Activated T-helper 1 cell treated with anti-CD3 and anti-CD28 coated beads, Interleukin-12 subunit alpha, Interleukin-12 subunit beta, Interleukin-2, Interleukin-4 antibody, amounts not matched to agents 30 ng/mL and 10 ng/mL and 1 ng/mL, durations not matched to agents 14 hours and 24 hours and 36 hours (primary cell): ENCODE measurements around the gene PHF20. TPM values are rescaled to one million over a fixed set of nuclear protein-coding genes. Genes with fewer than 3 reads are reported as not detected.
"Not testable (repeated sequence)": the region's sequence is repeated elsewhere in the genome, so short reads cannot be mapped to it uniquely, and the experiment has no call there.

ENCODE experiments used
- DNase-seq: peaks from one replicate; pipeline ENCODE4 v3.0.0; 2021; ENCODE audit warnings: low spot score
- H3K27ac Mint-ChIP-seq: one replicate; pipeline ENCODE4 v1.8.0; 2021; ENCODE audit warnings: mild to moderate bottlenecking, mixed read lengths
- H3K27me3 Mint-ChIP-seq: one replicate; pipeline ENCODE4 v1.8.0; 2022; ENCODE audit warnings: mild to moderate bottlenecking, moderate library complexity, mixed read lengths; ENCODE audit not compliant: insufficient read depth
- H3K36me3 Mint-ChIP-seq: one replicate; pipeline ENCODE4 v1.8.0; 2021; ENCODE audit warnings: low read depth, mixed read lengths
- H3K4me1 Mint-ChIP-seq: one replicate; pipeline ENCODE4 v1.8.0; 2021; ENCODE audit warnings: low read depth, mixed read lengths
- H3K4me3 Mint-ChIP-seq: one replicate; pipeline ENCODE4 v1.8.0; 2021; ENCODE audit warnings: mild to moderate bottlenecking, moderate library complexity, mixed read lengths
- H3K9me3 Mint-ChIP-seq: one replicate; pipeline ENCODE4 v1.8.0; 2021; ENCODE audit warnings: mixed read lengths
- intact Hi-C: fragments of 100-400 bp; cut with micrococcal nuclease; formaldehyde crosslinking; loops from one replicate; pipeline ENCODE4 v1.15.1; 2024
- total RNA-seq: library from RNA; stranded (reverse); gene quantifications from 2 replicates; pipeline ENCODE4 v1.2.3, GENCODE V29; 2022

The PHF20 gene
- 50.5 and 61.9 TPM in 2 replicates for total RNA-seq

- Mint-ChIP-seq H3K27me3 (no peaks in the 10 kb centered on the region), H3K36me3 (peaks cover 25% of the 10 kb centered on the region), H3K27ac (peak within 1 kb of the TSS; percentile 95), H3K9me3 (peaks cover 6% of the 10 kb centered on the region), H3K4me1 (peaks cover 60% of the 10 kb centered on the region), H3K4me3 (peak within 1 kb of the TSS; percentile 94)
- DNase-seq: peak; percentile 98
- intact Hi-C loops: loop anchor here (1.0 to 2.0 kb wide), 5 partner anchors 30 to 318 kb away; partner anchors contain the start of genes NFS1, RBM39, ROMO1 and SCAND1
These were observed at the start of gene PHF20 for GRCh38 chr20:35771689-35772562. TSS of gene PHF20 (plus strand) at chr20:35772015. CDS start at chr20:35801523, 29,508 bp downstream.

DNA sequence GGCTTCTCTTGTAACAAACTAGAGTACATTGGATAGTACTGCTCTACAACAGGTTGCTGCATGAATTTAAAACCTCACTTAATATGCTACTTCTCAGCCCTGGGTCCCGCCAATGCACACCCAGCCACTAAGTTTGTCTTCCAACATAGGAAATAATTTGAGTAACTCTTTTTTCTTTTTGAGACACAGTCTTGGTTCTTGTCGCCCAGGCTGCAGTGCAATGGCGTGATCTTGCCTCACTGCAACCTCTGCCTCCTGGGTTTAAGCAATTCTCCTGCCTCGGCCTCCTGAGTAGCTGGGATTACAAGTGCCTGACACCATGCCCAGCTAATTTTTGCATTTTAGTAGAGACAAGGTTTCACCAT is 48.6 kb upstream of the PHF20 start:
- H3K36me3 Mint-ChIP-seq: peaks cover 42% of the 10 kb centered on the region
- peaks cover 13% of the 10 kb centered on the region for H3K4me1 Mint-ChIP-seq
- intact Hi-C loops, H3K27me3 Mint-ChIP-seq, H3K27ac Mint-ChIP-seq, H3K9me3 Mint-ChIP-seq, DNase-seq, H3K4me3 Mint-ChIP-seq: not testable (repeated sequence)

DNA sequence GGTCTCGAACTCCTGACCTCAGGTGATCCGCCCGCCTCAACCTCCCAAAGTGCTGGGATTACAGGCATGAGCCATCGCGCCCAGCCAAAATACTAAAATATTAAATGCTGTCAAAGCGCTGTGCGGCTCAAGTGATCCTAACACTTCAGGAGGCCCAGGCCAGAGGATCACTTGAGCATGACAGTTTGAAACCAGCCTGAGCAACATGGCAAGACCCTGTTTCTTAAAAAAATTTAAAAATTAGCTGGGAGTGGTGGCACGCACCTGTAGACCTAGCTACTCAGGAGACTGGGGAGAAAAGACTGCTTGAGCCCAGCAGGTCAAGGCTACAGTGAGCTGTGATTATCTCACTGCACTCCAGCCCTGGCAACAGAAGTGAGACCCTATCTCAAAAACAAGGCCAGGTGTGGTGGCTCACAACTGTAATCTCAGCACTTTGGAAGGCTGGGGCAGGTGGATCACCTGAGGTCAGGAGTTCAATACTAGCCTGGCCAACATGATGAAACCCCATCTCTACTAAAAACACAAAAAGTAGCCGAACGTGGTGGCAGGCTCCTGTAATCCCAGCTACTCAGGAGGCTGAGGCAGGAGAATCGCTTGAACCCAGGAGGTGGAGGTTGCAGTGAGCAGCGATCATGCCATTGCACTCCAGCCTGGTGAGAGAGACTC is 48.0 kb upstream of the PHF20 start:
- Mint-ChIP-seq H3K36me3 (peaks cover 42% of the 10 kb centered on the region), H3K4me1 (peaks cover 13% of the 10 kb centered on the region)
- not testable (repeated sequence) for DNase-seq, H3K9me3 Mint-ChIP-seq, H3K27ac Mint-ChIP-seq, H3K27me3 Mint-ChIP-seq, H3K4me3 Mint-ChIP-seq
- intact Hi-C loops: loop anchor here (2.0 kb wide), 1 partner anchor 13 kb away; no protein-coding TSS in a partner anchor

GRCh38 chr20:35724321-35725230 is 47.2 kb upstream of the PHF20 start:
- Mint-ChIP-seq H3K9me3 (no peaks in the 10 kb centered on the region), H3K4me1 (peaks cover 17% of the 10 kb centered on the region), H3K27ac (no peak overlapping the region), H3K4me3 (no peak overlapping the region), H3K36me3 (peaks cover 43% of the 10 kb centered on the region), H3K27me3 (no peaks in the 10 kb centered on the region)
- no peak for DNase-seq
- intact Hi-C loops: loop anchor here (2.0 kb wide), 1 partner anchor 14 kb away; no protein-coding TSS in a partner anchor

GRCh38 chr20:35726842-35727711 is 44.7 kb upstream of the PHF20 start:
- Mint-ChIP-seq H3K36me3 (peaks cover 44% of the 10 kb centered on the region), H3K9me3 (no peaks in the 10 kb centered on the region), H3K4me3 (no peak overlapping the region), H3K27ac (no peak overlapping the region), H3K27me3 (no peaks in the 10 kb centered on the region), H3K4me1 (peaks cover 18% of the 10 kb centered on the region)
- no peak for DNase-seq
- intact Hi-C loops: loop anchor here (1.0 kb wide), 1 partner anchor 8 kb away; no protein-coding TSS in a partner anchor

- Mint-ChIP-seq H3K9me3 (no peaks in the 10 kb centered on the region), H3K4me1 (peaks cover 29% of the 10 kb centered on the region), H3K4me3 (no peak overlapping the region), H3K36me3 (peaks cover 52% of the 10 kb centered on the region), H3K27me3 (no peaks in the 10 kb centered on the region), H3K27ac (no peak overlapping the region)
- intact Hi-C loops: no loop called here
- DNase-seq: no peak
These were observed 42.5 kb upstream of the PHF20 start for GRCh38 chr20:35729283-35729807.

DNA sequence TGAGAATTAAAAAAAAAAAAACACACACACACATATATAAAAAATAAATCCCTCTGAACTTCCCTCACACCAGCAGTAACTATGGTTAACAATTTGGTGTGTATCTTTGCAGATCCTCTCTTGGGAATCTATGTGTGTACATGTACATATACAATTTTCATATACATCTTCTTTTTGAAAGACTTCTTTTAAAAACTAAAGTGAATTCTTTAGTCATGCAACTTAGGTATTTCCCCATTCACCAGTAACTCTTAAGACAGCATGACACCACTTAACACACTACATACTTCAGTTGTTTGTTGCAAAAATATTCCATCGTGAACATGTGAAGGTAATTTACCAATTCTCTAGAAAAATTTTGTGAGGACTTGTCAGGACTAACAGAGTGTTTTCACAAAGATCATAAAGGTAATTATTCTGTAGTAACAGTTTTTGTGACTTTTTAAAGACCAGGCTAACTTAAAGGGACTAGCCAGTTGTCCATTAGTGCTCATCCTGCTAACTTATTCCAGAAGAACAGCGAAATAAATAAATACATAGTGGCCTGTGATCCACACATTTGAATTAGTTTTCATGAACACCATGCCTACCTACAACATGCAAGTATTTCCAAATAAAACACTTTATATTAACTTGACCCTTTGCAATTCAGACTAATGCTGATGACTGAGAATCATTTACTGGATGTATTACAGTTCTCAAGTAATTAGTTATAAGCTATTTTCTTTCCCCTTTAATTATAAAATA is 41.8 kb upstream of the PHF20 start:
- Mint-ChIP-seq H3K27me3 (no peaks in the 10 kb centered on the region), H3K4me3 (no peak overlapping the region), H3K4me1 (peaks cover 35% of the 10 kb centered on the region), H3K27ac (no peak overlapping the region), H3K36me3 (peaks cover 51% of the 10 kb centered on the region), H3K9me3 (no peaks in the 10 kb centered on the region)
- intact Hi-C loops: no loop called here
- DNase-seq: no peak

DNA sequence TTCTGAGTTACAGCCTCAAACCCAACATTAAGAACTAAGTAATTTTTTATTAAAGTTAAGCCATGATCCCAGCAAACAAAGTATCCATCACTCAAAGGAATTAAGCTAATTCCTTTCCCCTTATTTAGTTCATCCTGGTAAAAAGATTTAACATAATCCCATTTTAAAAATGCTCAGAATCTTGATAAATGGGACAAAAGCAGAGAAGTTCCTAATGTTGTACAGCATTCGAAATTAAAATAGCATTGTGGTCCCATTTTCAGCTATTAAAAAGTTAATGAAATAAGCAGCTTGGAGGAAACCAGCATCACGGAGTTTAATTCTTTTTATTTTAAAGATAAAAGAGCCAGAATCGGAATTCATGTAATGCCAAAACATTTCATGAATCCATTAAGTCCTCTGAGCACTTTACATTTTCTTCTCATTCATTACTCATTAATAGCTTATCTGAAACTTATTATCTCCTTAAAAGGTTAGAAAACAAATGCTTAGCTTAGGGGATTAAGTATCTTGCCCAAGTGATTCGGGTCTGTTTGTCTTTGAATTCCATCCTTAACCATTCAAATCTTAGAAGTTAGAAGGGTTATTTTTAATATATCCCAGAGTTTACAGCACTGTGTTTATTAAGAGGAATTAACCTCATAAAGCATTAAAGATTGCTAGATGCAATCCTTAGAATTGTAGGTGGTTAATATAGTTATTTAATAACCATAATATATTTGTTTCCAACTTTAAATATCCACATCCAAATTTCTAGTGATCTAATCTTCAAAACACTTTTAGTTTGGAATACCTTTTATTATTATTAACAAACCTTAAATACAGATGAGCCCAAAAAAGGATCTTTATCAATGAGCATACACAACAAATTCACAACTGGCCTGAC is 41.0 kb upstream of the PHF20 start:
- Mint-ChIP-seq H3K27me3 (no peaks in the 10 kb centered on the region), H3K27ac (no peak overlapping the region), H3K36me3 (peaks cover 51% of the 10 kb centered on the region), H3K9me3 (no peaks in the 10 kb centered on the region), H3K4me3 (no peak overlapping the region), H3K4me1 (peaks cover 40% of the 10 kb centered on the region)
- intact Hi-C loops: no loop called here
- no peak for DNase-seq

DNA sequence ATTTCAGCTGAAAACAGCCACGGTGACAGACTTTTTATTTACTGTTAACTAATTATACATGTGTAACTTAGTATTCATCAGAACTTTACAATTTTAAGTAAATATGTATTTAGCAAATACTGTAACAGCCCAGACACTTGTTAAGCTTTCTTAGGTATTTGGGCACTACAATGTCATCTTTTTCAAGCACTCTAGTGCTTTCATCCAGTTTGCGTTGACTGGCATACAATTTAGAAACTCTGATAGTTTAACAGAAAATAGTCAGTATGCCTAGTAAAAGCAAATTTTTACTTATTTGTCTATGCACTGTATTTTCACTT is 40.4 kb upstream of the PHF20 start:
- Mint-ChIP-seq H3K27ac (no peak overlapping the region), H3K27me3 (no peaks in the 10 kb centered on the region), H3K9me3 (no peaks in the 10 kb centered on the region), H3K4me3 (no peak overlapping the region), H3K4me1 (peaks cover 46% of the 10 kb centered on the region), H3K36me3 (peaks cover 54% of the 10 kb centered on the region)
- DNase-seq: no peak
- intact Hi-C loops: no loop called here

DNA sequence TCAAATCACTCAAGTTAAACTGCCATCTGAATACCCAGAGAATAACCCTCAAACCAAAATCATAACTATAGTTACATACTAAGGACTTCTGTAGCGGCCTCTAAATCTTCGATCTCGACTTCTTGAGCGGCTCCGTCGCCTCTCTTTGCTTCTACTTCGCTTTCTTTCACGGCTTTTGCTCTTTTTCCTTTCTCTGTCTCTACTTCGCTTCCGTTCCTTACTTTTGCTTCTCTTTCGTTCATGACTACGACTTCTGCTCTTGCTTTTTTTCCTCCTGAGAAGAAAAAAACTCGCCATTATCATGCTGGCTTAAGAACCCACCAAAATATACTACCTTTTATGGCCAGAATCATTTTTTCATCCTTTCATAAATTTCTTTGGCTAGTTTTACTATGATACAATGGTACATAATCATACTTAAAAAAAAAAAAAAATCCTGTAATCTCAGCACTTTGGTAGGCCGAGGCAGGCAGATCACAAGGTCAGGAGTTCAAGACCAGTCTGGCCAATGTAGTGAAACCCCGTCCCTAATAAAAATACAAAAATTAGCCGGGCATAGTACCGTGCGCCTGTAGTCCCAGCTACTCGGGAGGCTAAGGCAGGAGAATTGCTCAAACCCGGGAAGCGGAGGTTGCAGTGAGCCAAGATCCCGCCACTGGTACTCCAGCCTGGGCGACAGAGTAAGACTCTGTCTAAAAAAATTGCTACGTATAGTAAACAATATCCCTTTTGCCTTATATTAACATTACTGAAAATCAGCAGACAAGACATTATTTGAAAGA is 39.8 kb upstream of the PHF20 start:
- Mint-ChIP-seq H3K4me3 (no peak overlapping the region), H3K27me3 (no peaks in the 10 kb centered on the region), H3K27ac (peak overlapping the region; percentile 64), H3K36me3 (peaks cover 49% of the 10 kb centered on the region), H3K9me3 (no peaks in the 10 kb centered on the region), H3K4me1 (peaks cover 46% of the 10 kb centered on the region)
- DNase-seq: no peak
- intact Hi-C loops: no loop called here
